Activated CD4-positive, alpha-beta T cell treated with anti-CD3 and anti-CD28 coated beads, Interleukin-2, amount 50 U/mL, for 16 hours (primary cell): Measurements from ENCODE around the gene PALD1.

ENCODE experiments used
- DNase-seq: peaks from one replicate; pipeline ENCODE4 v3.0.0-alpha.2; 2020

PALD1 gene

DNA sequence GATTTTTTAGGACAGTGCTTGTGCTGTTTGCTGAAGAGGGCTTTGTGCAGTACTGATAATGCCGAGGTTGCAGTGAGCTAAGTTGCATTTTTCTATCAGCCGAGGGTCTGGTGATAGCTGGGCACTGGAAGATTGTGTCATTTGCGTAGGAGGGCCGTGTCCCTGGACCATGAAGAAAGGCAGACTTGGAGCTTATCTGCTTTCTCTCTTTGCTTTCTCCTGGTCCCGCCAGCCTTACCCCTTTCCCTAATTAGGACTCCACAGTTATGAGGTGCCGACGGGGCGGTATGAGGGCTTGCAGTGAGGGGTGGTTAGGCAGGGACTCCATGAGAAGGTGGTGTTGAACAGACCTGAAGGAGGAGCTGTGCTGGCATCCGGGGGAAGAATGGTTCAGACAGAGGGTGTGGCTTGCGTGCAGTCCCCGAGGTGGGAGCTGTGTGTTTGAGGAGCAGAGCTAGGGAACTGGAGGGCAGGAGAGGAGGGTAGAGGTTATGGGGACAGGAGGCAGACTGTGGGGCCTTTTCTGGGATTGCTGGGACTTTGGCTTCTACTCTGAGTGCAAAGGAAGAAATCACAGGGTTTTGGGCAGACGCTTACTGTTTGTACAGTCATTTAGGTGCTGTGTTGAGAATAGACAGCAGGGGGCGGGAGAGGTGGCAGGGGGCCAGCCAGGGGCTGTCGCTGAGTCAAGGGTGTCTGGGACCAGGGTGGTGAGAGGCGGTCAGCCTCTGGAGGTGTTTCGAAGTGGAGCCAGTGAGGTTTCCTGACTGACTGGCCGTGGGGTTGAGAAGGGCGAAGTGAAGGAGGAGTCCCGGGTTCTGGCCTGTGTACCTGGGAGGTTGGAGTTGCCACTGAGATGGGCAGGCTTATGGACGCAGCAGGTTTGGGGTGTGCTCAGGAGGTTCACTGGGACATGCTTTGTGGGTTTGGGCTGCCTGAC is 80.6 kb downstream of the PALD1 start:
- DNase-seq: peak; percentile 77

DNA sequence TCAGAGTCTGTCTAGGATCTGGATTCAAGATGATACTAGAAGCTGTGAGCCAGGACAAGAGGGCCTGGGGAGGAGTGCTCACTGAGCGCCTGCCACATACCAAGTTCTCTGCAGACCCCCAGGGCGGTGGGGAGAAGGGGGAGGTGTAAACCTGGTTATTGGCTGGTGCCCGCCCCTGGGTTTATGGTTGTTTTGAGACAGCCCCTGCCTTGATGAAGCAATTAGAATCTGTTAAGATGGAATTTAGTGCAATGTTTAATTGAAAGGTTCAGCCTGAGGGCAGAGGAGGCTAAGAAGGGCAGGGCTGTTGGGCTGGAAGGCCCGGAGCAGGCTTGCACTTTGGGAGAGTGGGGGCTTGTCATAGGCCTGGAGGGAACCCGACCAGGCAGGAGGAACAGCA is 81.3 kb downstream of the PALD1 start:
- no peak for DNase-seq

DNA sequence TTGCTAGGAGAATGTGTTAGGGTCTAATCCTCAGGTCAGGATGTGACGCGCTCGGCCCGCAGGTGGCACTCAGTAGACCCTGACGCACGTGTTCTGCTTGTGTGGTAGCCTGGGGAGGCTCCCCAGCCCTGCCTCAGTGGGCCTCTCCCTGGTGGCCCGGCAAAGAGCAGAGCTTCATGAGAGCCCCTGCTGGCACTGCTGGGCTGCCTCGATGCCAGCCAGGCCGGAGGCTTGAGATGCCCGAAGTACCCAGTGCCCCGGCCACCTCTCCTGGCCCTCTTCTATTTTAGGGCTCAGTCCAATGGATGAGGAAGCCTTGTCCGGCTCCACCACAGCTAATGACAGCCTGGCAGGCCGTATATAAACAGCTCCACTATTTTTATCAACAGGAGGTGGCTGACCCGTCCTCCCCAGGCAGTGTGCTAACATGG is 82.0 kb downstream of the PALD1 start:
- DNase-seq: no peak

DNA sequence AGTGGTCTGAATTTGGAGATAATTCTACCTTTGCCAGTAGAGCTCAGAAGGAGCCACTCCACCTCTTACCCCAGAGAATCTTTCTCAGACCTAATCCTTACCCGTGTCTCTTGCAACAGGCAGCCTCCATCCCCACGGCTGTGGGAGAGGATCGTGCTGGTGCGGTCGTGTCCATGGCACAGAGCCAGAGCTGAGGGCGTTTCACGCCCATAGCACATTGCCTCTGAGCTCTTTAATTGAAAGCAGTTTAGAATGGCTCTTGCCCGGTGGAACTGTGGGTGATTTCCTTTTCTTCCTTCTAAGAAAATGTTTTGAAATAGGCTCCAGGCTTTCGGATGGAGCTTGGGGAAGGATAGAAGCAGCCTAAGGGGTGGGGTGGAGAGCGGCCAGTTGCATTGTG is 82.5 kb downstream of the PALD1 start:
- DNase-seq: no peak

DNA sequence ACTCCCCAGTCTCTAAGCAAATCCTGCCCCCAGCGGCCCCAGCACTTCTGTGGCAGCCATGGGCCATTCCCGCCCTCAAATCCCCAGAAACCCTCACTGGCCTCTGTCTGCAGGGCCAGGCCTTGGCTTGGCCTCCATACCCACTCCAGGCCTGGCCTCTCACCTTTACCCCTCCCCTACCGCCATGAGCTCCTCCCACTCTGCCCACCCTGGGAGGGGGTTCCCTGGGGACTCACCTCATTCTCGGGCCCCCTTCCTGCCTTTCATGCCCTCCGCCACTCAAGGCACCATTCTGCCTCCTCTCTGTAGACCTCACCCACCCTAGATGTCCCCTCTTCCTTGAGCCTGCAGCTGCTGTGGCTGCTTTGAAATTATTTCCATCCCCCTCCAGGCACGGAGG is 83.0 kb downstream of the PALD1 start:
- DNase-seq: no peak

DNA sequence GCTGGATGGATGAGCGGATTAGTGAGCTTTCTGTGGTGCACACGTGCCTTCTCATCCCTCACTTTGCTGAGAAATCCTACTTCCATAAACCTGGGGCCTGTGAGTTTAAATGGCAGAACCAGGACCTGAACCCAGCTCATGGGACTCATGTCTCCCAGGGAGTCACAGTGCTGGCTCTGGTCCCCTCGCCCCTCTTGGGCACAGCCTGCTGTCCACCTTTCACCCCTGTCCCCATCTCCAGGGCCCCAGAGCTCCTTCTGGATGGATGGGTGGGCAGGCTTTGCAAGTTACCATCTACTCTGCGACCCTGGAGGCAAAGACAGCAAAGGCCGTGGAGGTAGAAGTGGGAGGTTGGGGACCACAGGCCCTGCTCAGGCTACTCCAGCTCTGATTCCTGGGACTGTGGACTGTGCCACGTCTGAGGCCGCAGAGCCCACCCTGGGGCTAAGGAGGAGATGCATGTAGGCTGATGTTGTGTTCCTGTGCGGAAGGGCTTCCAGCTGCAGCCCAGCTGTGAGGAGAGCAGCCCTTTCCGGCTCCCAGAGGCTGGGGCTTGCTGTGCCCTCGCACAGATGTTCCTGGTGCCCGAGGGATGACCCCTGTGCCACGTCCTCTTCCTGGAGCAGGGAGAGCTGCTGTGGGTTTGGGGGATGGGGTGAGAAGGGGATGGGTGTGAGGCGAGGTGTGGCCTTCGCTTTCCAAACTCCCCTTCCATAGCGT is 83.6 kb downstream of the PALD1 start:
- DNase-seq: no peak

DNA sequence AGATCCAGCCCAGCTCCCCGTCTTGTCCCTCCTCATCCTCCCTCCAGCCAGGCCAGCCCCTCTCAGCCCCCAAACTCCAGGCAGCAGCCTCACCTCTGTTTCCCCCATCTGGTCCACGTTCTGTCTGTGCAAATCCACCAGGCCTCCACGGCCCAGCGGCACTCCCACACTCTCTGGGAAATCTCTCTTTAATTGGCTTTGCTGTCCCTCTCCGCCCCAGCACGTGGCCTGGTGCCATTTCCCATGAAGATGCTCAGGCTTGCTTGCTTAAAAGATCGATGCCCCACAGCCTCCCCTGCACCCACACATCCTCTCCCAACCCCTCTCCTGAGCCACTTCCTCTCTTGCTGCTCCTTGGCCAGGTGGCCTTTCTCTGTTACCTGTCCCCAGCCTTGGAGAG is 84.7 kb downstream of the PALD1 start:
- no peak for DNase-seq

DNA sequence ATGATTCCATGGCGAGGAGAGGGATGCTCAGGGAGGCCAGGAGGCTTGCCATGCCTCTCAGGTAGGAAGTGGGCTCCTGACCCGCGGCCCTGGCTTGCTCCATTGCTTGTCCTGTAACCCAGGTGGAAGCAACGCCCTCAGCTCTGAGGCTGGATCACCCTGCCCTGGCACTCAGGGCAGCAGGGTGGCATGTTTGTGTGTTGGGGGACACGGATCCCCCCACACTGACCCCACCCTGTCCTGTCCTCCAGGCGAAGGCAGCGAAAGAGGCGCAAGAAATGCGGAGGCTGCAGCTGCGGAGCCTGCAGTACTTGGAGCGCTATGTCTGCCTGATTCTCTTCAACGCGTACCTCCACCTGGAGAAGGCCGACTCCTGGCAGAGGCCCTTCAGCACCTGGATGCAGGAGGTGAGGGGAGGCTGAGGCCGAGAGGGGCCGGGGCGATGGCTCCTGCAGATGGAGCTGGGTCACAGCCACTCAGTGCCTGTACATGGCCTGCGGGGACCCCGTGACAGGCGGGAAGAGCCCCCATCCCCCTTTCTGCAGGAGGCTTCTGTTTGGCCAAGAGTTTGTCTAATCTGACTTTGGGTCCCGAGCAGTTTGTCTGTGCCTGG is 85.7 kb downstream of the PALD1 start:
- DNase-seq: no peak

DNA sequence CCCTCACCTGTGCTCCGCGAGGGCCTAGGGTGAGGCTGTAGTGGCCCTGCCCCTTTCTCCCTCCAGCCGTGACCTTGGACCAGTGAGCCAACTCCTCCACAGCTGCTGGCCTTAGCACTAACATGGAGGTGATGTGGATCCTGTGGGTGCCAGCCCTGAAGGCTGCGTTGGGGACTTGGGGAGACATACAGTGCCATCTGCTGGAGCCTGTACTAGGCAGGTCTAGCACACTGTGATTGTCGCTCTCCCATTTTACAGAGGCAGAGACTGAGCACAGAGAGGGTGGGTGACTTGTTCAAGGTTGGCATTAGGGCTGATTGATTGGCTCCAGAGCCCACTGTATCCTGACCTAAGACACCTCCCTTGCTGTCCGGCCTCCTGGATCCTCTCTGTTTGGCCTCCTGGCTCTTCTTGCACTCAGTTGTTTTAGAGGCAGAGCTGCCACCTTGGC is 86.4 kb downstream of the PALD1 start:
- no peak for DNase-seq

DNA sequence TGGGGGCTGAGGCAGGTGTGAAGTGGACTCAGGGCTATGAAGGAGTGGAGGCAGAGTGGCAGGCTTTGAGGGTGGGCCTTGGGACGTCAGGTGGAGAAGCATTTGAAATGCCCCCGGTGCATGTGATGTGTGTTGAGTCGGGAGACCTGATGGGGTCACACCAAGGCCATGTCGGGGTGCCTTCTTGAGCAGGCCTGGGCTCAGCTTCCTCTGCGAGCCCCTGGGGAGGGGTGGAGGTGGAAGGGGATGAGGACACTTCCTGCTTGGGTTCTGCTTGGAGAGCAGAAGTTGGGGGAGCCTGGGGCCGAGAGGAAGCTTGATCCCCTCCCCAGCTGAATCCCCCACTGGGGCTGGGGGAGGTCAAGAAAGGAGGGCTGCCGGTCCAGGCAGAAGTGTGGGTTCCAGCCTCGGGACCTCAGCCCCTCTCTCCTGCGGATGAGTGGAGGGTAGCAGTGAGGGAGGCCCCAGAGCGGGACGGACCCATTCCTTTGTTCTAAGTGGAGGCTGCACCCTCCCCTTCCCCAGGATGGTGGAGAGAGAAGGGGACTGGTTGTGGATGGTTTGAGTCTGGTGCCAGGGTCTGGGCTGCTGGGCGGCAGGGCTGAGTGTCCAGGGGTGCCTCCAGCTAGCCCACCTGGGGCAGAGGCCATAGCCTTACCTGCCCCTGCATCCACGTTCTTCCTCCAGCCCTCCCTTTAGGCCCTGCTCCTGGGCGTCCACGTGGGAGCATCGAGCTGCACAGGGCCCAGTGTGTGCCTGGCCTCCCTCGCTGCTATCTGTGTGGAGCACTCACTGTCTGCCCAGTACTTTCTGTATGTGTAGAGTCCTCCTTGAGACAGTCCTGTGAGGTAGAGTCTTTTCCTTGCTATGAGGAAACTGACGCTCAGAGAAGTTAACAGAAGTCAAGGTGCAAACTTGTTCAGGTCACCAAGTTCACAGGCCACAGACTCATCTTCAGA is 87.3 kb downstream of the PALD1 start:
- DNase-seq: no peak

DNA sequence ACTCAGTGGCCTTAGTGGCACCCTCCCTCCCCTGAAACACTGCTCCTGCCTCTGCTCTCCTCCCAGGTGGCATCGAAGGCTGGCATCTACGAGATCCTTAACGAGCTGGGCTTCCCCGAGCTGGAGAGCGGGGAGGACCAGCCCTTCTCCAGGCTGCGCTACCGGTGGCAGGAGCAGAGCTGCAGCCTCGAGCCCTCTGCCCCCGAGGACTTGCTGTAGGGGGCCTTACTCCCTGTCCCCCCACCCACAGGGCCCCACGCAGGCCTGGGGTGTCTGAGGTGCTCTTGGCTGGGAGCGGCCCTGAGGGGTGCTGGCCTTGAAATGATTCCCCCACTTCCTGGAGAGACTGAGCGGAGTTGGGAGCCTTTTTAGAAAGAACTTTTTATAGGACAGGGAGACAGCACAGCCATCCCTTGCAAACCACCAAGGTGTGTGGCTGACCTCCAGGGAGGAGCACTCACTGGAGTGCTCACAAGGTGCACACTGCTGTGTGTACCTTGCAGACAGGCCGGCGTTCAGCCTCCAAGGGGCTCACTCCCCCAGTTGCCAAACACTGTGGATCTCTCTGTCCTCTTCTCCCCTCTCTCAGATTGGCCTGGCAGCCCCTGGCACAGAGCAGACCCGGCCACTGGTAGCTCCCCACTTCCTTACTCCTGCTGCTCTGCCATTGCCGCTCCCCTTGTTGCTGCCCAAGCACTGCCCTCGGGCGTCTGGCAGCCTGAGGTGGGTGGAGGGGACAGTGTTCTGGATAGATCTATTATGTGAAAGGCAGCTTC is 88.1 kb downstream of the PALD1 start:
- no peak for DNase-seq

DNA sequence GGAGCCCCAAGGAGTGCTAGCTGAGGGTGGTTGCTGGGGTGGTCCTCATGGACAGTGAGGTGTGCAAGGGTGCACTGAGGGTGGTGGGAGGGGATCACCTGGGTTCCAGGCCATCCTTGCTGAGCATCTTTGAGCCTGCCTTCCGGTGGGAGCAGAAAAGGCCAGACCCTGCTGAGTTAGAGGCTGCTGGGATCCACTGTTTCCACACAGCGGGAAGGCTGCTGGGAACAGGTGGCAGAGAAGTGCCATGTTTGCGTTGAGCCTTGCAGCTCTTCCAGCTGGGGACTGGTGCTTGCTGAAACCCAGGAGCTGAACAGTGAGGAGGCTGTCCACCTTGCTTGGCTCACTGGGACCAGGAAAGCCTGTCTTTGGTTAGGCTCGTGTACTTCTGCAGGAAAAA is 89.0 kb downstream of the PALD1 start:
- no peak for DNase-seq

DNA sequence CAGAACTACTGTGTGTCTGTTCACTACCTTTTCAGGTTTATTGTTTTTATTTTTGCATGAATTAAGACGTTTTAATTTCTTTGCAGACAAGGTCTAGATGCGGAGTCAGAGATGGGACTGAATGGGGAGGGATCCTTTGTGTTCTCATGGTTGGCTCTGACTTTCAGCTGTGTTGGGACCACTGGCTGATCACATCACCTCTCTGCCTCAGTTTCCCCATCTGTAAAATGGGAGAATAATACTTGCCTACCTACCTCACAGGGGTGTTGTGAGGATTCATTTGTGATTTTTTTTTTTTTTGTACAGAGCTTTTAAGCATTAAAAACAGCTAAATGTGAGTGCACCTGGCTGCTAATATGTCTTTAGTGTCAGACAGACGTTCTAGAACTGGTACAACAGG is 89.5 kb downstream of the PALD1 start:
- DNase-seq: no peak

DNA sequence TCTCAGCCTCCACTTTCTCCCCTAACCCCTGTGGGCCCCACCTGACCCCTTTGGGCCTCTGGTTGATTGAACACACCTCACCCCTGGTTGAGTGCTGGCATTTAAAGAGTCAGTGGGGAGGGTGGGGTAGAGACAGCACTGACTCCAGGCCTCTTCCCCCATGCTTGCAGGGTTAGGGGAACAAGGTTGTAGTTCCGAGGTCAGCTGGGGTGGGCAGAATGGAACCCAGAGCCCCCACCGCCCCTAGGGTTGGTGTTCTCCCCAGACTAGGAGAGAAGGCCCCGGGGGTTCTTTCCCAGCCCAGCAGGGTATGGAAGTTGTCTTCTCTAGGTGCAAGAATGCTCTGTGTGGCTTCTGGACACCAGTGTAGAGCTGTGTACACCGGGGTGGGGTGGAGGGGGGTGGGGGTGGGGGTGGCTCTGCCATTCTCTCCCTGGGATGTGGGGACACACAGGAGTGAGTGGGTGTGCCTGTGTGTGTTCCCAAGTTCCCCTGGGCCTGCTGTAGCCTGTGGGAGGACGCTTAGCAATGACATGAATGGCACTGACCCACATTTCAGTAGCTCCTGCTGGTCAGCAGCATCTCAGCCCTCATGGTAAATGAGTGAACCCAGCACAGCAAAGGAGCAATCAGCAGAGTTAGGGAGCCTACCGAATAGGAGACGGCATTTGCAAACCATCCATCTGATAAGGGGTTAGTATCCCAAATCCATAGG is 90.4 kb downstream of the PALD1 start:
- no peak for DNase-seq

DNA sequence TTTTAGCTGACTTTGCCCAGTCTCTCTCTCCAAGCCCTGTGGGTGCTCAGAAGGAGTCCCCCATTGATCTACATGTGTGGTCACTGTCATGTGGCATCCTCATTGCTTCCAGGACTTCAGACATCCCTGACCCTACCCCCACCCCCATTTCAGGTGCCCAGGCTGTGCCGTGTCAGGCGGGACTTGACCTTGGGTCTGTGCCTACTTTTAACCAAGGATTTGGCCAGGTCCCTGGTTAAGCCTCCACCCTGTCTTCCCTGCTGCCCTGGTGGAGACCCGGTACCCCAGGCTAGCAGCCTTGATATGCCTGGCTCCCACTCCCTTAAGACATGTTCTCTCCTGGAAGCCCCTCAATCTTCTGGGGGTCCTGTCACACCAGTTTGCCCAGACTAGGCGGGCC is 92.7 kb downstream of the PALD1 start:
- DNase-seq: no peak

DNA sequence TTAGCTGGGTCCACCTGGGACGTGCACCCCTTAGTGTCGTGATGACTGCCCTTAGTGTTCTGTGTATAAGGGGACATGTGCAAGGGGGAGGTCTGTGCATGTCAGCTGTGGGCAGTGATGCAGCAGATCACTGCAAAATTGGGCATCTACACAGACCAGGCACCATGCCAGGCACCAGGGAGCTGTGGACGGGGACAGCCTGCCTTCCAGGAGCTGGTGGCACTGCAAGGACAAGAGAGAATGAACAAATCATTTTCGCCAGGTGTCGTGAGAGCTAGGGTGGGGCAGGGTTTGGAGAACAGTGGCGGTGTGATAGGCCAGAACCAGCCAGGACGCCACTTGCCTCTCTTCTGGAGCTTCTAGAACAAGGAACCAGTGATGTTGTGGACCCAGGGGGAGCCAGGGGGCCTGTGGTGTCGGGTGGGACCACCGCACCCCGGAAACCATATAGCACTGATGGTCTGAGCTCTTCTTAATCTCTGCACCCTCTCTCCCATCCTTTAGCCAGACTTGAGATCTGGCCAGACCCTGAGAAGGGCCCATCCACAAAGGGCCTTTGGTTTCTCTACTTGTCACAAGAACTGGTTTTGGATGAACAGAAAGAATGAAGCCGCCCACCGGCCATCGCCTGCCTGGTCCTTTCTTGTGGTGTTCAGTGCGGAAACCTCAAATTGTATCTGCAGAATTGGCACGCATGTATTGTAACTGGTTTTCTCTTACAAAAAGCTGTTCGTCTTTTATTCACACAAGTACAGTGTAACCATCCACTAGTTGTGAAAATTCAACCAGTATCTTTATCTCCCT is 93.3 kb downstream of the PALD1 start:
- no peak for DNase-seq

DNA sequence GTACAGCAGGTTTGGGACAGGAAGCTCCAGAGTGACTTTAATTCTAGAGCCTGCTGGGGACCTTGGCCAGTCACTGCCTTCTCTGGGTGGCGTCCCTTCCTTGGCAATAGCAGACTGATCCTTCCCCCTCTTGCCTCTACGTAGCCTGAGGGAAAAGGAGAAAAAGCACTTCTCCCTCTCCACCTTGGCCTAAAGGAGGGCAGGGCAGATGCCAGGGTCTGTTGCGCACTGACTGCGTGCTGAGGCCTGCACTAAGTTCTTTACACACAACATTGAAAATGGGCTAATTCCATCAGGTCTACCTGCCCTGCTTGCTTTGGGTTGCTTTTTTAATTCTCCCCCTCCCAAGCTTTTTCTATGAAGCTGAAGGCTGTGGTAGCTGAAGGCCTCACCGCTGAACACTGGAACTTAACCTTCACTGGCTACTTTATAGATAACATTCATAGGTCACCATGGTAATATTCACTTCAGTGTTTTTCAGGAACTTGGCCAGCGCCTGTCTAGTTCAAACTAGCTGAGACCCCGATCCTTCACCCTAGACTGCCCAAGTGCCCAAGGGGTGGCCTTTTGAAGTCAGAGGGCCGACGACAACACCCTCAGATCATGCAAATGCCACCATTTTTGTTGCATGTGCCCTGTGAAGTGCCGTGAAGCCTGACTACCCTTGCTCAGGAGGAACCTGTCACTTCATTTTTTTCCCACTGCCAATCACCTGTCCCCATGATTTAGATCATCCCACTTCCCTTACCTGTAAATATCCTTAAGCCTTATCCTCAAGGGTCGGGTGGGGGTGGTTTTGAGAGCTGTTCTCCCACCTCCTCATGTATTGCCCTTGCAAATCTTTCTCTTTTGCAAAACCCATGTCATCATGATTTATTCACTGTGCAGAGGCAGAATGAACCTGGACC is 95.3 kb downstream of the PALD1 start:
- DNase-seq: no peak

DNA sequence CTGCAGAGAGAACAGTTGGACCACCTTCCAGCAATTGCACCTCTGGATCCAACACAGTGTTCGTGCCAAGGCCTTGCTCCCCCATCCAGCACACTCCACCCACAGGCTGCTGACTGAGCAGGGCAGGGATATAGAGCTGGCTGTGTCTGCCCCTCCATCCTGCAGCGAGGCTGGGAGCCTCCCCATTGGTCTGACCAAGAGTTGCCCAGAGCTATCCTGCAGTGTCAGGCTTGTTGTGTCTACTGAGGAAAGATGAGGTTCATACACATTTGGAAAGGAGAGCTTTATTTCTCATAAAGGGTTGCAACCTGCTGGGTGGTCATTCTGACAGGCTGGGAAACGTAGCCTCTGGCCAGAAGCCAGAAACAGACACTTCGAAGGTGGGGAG is 96.9 kb downstream of the PALD1 start:
- DNase-seq: no peak
